GM19467 (cell line): Measurements from ENCODE around the gene FOXF2.

Experiments used
- ATAC-seq: cut with Tn5 transposase; IDR thresholded peaks from one replicate; pipeline ENCODE4 v1.9.1; 2021; ENCODE audit warnings: mild to moderate bottlenecking, moderate library complexity; ENCODE audit not compliant: unreplicated experiment

FOXF2 gene

DNA sequence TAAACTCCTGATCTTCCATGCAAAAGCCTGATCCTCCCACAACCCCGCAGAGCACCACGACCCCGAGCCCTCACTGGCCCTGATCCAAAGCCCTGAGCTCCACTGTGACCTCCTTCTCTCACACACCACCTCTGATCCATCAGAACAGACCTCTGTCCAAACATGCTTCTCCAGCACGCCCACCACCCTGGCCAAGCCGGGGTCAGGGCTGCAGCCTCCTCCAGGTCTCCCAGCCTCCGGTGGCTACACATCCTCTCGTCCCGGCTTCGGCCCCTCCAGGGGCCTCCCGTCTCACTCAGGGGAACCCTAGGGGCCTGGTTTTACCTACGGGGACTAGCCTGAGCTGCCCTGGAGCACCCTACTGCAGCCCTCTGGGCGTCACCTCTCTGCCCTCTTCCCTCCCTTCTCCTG, 49.1 kb downstream of the FOXF2 start:
- ATAC-seq: no peak

DNA sequence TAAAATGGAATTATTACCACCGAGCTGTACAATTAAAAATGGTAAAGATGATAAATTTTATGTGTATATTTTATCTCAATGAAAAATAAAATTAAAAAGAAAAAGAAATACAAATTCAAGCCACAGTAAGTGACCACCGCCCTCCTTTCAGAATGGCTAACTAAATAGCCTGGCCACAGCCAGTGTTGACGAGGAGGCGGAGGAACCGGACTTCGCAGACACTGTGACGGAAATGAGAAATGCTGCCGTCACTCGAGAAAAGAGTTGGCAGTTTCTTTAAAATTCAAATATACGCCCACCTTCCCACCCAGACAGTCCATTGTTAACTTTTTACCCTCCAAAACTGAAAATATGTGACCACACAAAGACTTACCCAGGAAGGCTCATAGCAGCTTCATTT, 50.0 kb downstream of the FOXF2 start:
- no peak for ATAC-seq

DNA sequence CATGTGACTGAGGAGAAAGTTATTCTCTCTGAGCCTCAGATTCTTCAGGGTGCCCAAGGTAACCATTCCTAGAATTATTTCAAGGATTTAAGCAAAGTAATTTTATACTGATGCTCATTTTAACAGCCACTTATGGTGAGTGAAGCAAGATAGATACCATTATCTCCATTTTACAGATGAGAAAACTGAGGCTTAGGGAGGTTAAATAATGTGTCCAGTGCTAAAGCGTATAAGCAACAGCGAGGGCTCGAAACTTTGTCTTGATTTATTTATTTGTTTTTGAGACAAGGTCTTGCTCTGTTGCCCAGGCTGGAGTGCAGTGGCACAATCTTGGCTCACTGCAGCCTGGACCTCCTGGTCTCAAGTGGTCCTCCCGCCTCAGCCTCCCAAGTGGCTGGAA, 53.6 kb downstream of the FOXF2 start:
- ATAC-seq: no peak
